H1 (cell line): ENCODE results near the gene ANKRD27. TPM values are rescaled to one million over a fixed set of nuclear protein-coding genes. Genes with fewer than 3 reads are reported as not detected.

Source experiments
- CTCF ChIA-PET: fragments of 300-600 bp; sonication (Branson Sonifier 250); formaldehyde crosslinking; loops from one replicate; lab custom pipeline; 2021; ENCODE audit not compliant: partially characterized antibody; lab: Charles Lee
- POLR2A ChIA-PET: fragments of 300-600 bp; sonication (Branson Sonifier 250); formaldehyde crosslinking; loops from one replicate; lab custom pipeline; 2021; ENCODE audit warnings: inconsistent platforms; ENCODE audit not compliant: partially characterized antibody; lab: Charles Lee
- DNase-seq, 2 experiments: peaks; one replicate each; pipeline versions ENCODE4 v3.0.0 to v3.0.0-alpha.2; 2010 to 2022; ENCODE audit warnings: low spot score in 2 of 2, low read depth in 1 of 2, mixed read lengths in 1 of 2
- FAIRE-seq: peaks from 2 replicates; lab custom pipeline; 2011; peaks lifted over from hg19 to GRCh38; lab: Jason Lieb, UNC
- H2AFZ ChIP-seq: 2 replicates; pipeline ENCODE4 v1.8.1; 2012; ENCODE audit warnings: low read length, inconsistent platforms
- H2AK5ac ChIP-seq: 2 replicates; pipeline ENCODE4 v1.6.1; 2013; ENCODE audit warnings: low read depth, low read length
- H2BK120ac ChIP-seq: replicated peaks from 2 replicates; pipeline ENCODE3; 2013; ENCODE audit warnings: low read depth, low read length, inconsistent platforms
- H2BK12ac ChIP-seq: 2 replicates; pipeline ENCODE4 v1.6.1; 2013; ENCODE audit warnings: low read depth, low read length
- H2BK15ac ChIP-seq: 2 replicates; pipeline ENCODE4 v1.6.1; 2013; ENCODE audit warnings: low read length
- H2BK20ac ChIP-seq: 2 replicates; pipeline ENCODE4 v1.6.1; 2013; ENCODE audit warnings: low read length
- H2BK5ac ChIP-seq: 2 replicates; pipeline ENCODE4 v1.6.1; 2013; ENCODE audit warnings: low read depth, low read length
- H3K14ac ChIP-seq: 2 replicates; pipeline ENCODE4 v1.6.1; 2013; ENCODE audit warnings: inconsistent platforms; ENCODE audit not compliant: insufficient read length
- H3K18ac ChIP-seq: 2 replicates; pipeline ENCODE4 v1.6.1; 2013; ENCODE audit warnings: low read length; ENCODE audit errors: extremely low read depth
- H3K23ac ChIP-seq: 2 replicates; pipeline ENCODE4 v1.6.1; 2013; ENCODE audit warnings: inconsistent platforms; ENCODE audit not compliant: insufficient read length
- H3K23me2 ChIP-seq: 2 replicates; pipeline ENCODE4 v1.6.1; 2013; ENCODE audit warnings: low read depth, low read length
- H3K27ac ChIP-seq: 2 replicates; pipeline ENCODE4 v1.6.1; 2011; ENCODE audit warnings: low read depth, low read length, inconsistent platforms
- H3K27me3 ChIP-seq, 4 experiments: replicated peaks in 1 of 4; 1 replicate in 1 of 4; 2 replicates in 3 of 4; pipeline versions ENCODE4 v1.6.1 to v1.8.1; 2011 to 2013; ENCODE audit warnings: low read length in 3 of 4, mild to moderate bottlenecking in 3 of 4, inconsistent platforms in 2 of 4, mixed read lengths in 2 of 4, moderate library complexity in 1 of 4; ENCODE audit not compliant: control insufficient read depth in 3 of 4, insufficient read depth in 3 of 4; ENCODE audit errors: extremely low read depth in 1 of 4
- H3K36me3 ChIP-seq, 4 experiments: 2 replicates each; pipeline versions ENCODE4 v1.6.1 to v1.8.1; 2011 to 2013; ENCODE audit warnings: mild to moderate bottlenecking in 4 of 4, low read length in 3 of 4, moderate library complexity in 2 of 4, control low read depth in 1 of 4, inconsistent platforms in 1 of 4; ENCODE audit not compliant: insufficient read depth in 4 of 4, control insufficient read depth in 2 of 4
- H3K4ac ChIP-seq: replicated peaks from 2 replicates; pipeline ENCODE3; 2013; ENCODE audit warnings: low read length, low read depth, mixed read lengths, inconsistent platforms; ENCODE audit not compliant: insufficient read length
- H3K4me1 ChIP-seq, 4 experiments: replicated peaks in 1 of 4; 1 replicate in 1 of 4; 2 replicates in 3 of 4; pipeline versions ENCODE4 v1.6.1 to v1.8.1; 2011 to 2013; ENCODE audit warnings: low read length in 3 of 4, inconsistent platforms in 2 of 4, mixed read lengths in 1 of 4; ENCODE audit not compliant: insufficient read depth in 4 of 4, control insufficient read depth in 3 of 4
- H3K4me2 ChIP-seq, 2 experiments: 2 replicates each; pipeline versions ENCODE4 v1.6.1 to v1.8.1; 2011 to 2013; ENCODE audit warnings: low read depth in 2 of 2, low read length in 2 of 2, control low read depth in 1 of 2, inconsistent platforms in 1 of 2, mild to moderate bottlenecking in 1 of 2; ENCODE audit not compliant: insufficient read depth in 1 of 2
- H3K4me3 ChIP-seq, 4 experiments: fragments of 200-600, 300-600 bp in 1 of 4; sonication (generic), shearing (Covaris generic), sonication (Bioruptor Twin) in 1 of 4; 2 replicates each; pipeline versions ENCODE4 v1.5.1 to v1.8.1; 2011 to 2016; ENCODE audit warnings: low read length in 4 of 4, low read depth in 3 of 4, control low read depth in 2 of 4, inconsistent platforms in 2 of 4, mild to moderate bottlenecking in 2 of 4, mixed read lengths in 1 of 4, moderate library complexity in 1 of 4; ENCODE audit not compliant: insufficient read depth in 2 of 4; ENCODE audit errors: extremely low read depth in 1 of 4
- H3K56ac ChIP-seq: replicated peaks from 2 replicates; pipeline ENCODE3; 2013; ENCODE audit warnings: low read depth, mild to moderate bottlenecking, mixed read lengths, low read length, inconsistent platforms; ENCODE audit not compliant: insufficient read length
- H3K79me1 ChIP-seq: 2 replicates; pipeline ENCODE4 v1.6.1; 2013; ENCODE audit warnings: low read depth, low read length, control low read depth
- H3K79me2 ChIP-seq, 2 experiments: 2 replicates each; pipeline versions ENCODE4 v1.6.1 to v1.8.1; 2012 to 2013; ENCODE audit warnings: low read length in 2 of 2, mild to moderate bottlenecking in 2 of 2, inconsistent platforms in 1 of 2; ENCODE audit not compliant: insufficient read depth in 2 of 2, control insufficient read depth in 1 of 2
- H3K9ac ChIP-seq, 4 experiments: replicated peaks in 1 of 4; 1 replicate in 1 of 4; 2 replicates in 3 of 4; pipeline versions ENCODE4 v1.6.1 to v1.8.1; 2011 to 2013; ENCODE audit warnings: low read depth in 3 of 4, low read length in 3 of 4, control low read depth in 2 of 4, mild to moderate bottlenecking in 2 of 4, moderate library complexity in 2 of 4, inconsistent platforms in 1 of 4; ENCODE audit errors: extremely low read depth in 1 of 4
- H3K9me3 ChIP-seq, 2 experiments: 2 replicates each; pipeline versions ENCODE4 v1.6.1 to v1.8.1; 2012 to 2013; ENCODE audit warnings: mild to moderate bottlenecking in 2 of 2, moderate library complexity in 2 of 2, control low read depth in 1 of 2, inconsistent platforms in 1 of 2, low read depth in 1 of 2, low read length in 1 of 2, mixed read lengths in 1 of 2; ENCODE audit not compliant: insufficient read depth in 2 of 2
- H4K20me1 ChIP-seq, 2 experiments: replicated peaks in 1 of 2; 2 replicates each; pipeline versions ENCODE3 to v1.8.1; 2011 to 2013; ENCODE audit warnings: inconsistent platforms in 2 of 2, low read length in 2 of 2, mild to moderate bottlenecking in 1 of 2; ENCODE audit not compliant: insufficient read depth in 2 of 2, control insufficient read depth in 1 of 2
- H4K5ac ChIP-seq: 2 replicates; pipeline ENCODE4 v1.6.1; 2013; ENCODE audit warnings: low read length, low read depth, mixed read lengths, inconsistent platforms; ENCODE audit not compliant: insufficient read length
- H4K8ac ChIP-seq: 2 replicates; pipeline ENCODE4 v1.8.0; 2013; ENCODE audit warnings: mild to moderate bottlenecking, moderate library complexity, low read length, inconsistent platforms; ENCODE audit not compliant: insufficient read depth; ENCODE audit errors: extremely low read depth
- H4K91ac ChIP-seq: replicated peaks from 2 replicates; pipeline ENCODE3; 2013; ENCODE audit warnings: low read length, mixed read lengths, inconsistent platforms; ENCODE audit not compliant: insufficient read length
- GABPA ChIP-seq: IDR thresholded peaks from 2 replicates; pipeline ENCODE4 v1.6.1; 2011; ENCODE audit warnings: mild to moderate bottlenecking, low read length, moderate library complexity, borderline replicate concordance; ENCODE audit not compliant: insufficient read depth
- HDAC2 ChIP-seq, 2 experiments: fragments of 300-600 bp in 1 of 2; sonication (generic) in 1 of 2; IDR thresholded peaks; 2 replicates each; pipeline ENCODE4 v1.6.1; 2011 to 2012; ENCODE audit warnings: low read depth in 2 of 2, low read length in 2 of 2, mild to moderate bottlenecking in 2 of 2, moderate library complexity in 2 of 2, borderline replicate concordance in 1 of 2, inconsistent platforms in 1 of 2
- KDM1A ChIP-seq: fragments of 200-600, 300-600 bp; sonication (generic); IDR thresholded peaks from 2 replicates; pipeline ENCODE4 v1.7.1; 2016; ENCODE audit warnings: mild to moderate bottlenecking, low read length, borderline replicate concordance
- MAFK ChIP-seq: IDR thresholded peaks from 2 replicates; pipeline ENCODE4 v1.6.1; 2012; ENCODE audit warnings: low read depth, mild to moderate bottlenecking, improper control_type of control experiment, low read length
- NANOG ChIP-seq: IDR thresholded peaks from 2 replicates; pipeline ENCODE4 v1.6.1; 2011; ENCODE audit warnings: low read length, low read depth, mild to moderate bottlenecking, inconsistent platforms; ENCODE audit not compliant: insufficient read depth, poor library complexity, severe bottlenecking
- POU5F1 ChIP-seq: IDR thresholded peaks from 2 replicates; pipeline ENCODE4 v1.6.1; 2011; ENCODE audit warnings: low read depth, mild to moderate bottlenecking, low read length, moderate library complexity
- RFX5 ChIP-seq: IDR thresholded peaks from 2 replicates; pipeline ENCODE4 v1.6.1; 2011; ENCODE audit warnings: low read depth, low read length, improper control_type of control experiment, borderline replicate concordance
- TBP ChIP-seq: IDR thresholded peaks from 2 replicates; pipeline ENCODE4 v1.6.1; 2011; ENCODE audit warnings: low read depth, low read length, improper control_type of control experiment
- ZNF274 ChIP-seq: IDR thresholded peaks from 2 replicates; pipeline ENCODE4 v1.7.0; 2012; ENCODE audit warnings: low read length, borderline replicate concordance; ENCODE audit errors: extremely low read depth
- WGBS, 2 experiments: shearing (Covaris generic) in 1 of 2; methylation state at CpG; one replicate each; pipeline versions ENCODE4 v1.1.6 to v1.1.7; 2013 to 2015; ENCODE audit warnings: low lambda C conversion rate in 2 of 2, mixed read lengths in 2 of 2, inconsistent platforms in 1 of 2, low coverage in 1 of 2, missing lambda C conversion rate in 1 of 2; ENCODE audit not compliant: insufficient replicate concordance in 2 of 2, insufficient coverage in 1 of 2, insufficient read length in 1 of 2; ENCODE audit errors: extremely low coverage in 1 of 2, missing lambda C conversion rate in 1 of 2; 5-methylcytosine and 5-hydroxymethylcytosine counted together
- polyA plus RNA-seq, 7 experiments: library from polyadenylated mRNA; depleted of rRNA in 3 of 7; stranded (reverse) in 5 of 7; unstranded in 2 of 7; fragments of >200 nt in 5 of 7; fragments of 200-250 nt in 2 of 7; gene quantifications; 1 replicate in 5 of 7; 2 replicates in 1 of 7; 4 replicates in 1 of 7; pipeline versions ENCODE4 v1.2.1 to v1.2.3, GENCODE V29; 2011 to 2013; ENCODE audit warnings: missing spikeins in 2 of 7, mixed read lengths in 2 of 7
- total RNA-seq: library from RNA; stranded (reverse); fragmentation: NEBNext Ultra II Directional; extraction: Animal tissue kit (Norgen Biotek cat#: 25700); gene quantifications from 2 replicates; pipeline ENCODE4 v1.2.1, GENCODE V29; 2021
- TF ChIP-seq, protein P1 (sequence below): IDR thresholded peaks from 2 replicates; pipeline ENCODE4 v1.6.1; 2012; ENCODE audit warnings: inconsistent platforms

ANKRD27 gene
- total and polyA plus RNA-seq, 2 of the 8 experiments (the other 6 are each of a cell fraction or from before 2014, with no cell fraction given) = 27.9 to 55.7 TPM

DNA sequence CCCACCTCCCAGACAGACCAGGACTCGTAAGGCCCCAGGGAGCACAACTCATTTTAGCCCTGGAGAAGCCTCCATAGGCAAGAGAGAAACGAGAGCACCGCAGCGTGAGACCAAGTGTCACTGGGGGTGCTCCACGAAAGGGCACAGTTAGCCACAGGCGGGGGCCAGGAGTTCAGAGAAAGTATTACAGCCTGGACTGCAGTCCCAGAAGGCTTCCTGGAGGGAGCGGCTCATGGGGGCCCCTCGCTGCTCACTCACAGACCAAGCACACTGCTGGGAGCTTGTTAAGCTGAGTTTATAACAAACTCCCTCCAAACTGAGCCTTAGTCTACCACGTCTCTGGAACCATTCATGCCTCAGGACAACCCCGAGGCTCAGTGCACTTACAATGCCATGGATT lies 16.5 kb downstream of the ANKRD27 start:
- H3K79me2 ChIP-seq = peaks cover 0 to 31% of the 10 kb centered on the region in 2 experiments; a peak in 2 of 4 replicates
- no peak overlapping the region for H3K56ac ChIP-seq
- H3K18ac ChIP-seq = no peak overlapping the region
- ChIA-PET POLR2A (no interaction called here), CTCF (no interaction called here)
- no peak overlapping the region for H2AK5ac ChIP-seq
- H4K5ac ChIP-seq = no peak overlapping the region
- H3K4ac ChIP-seq = no peak overlapping the region
- no peak overlapping the region for H2BK20ac ChIP-seq
- no peaks in the 10 kb centered on the region for H3K4me1 ChIP-seq
- H3K36me3 ChIP-seq = peaks cover 0 to 2% (median 1%) of the 10 kb centered on the region in 4 experiments; a peak in 1 of 8 replicates
- no peak overlapping the region for H3K14ac ChIP-seq
- H3K4me2 ChIP-seq = no peak overlapping the region
- H3K27ac ChIP-seq = no peak overlapping the region
- DNase-seq (no peak), FAIRE-seq (no peak)
- H4K91ac ChIP-seq = no peak overlapping the region
- WGBS, 2 experiments = 80% methylated on average over 10 of the region's 10 CpGs; no CpG with 5 or more reads in 1 of the 2 experiments
- no peak overlapping the region for H3K9ac ChIP-seq
- no peak overlapping the region for H2BK12ac ChIP-seq
- no peak overlapping the region for H2BK120ac ChIP-seq
- TF ChIP-seq POU5F1 (no peak), GABPA (no peak), TBP (no peak), MAFK (no peak), HDAC2 (IDR thresholded peaks at IDR 0.05; ENCODE audit: borderline replicate concordance in 1 of 2, low read depth in 2 of 2, low read length in 2 of 2) (no peak), NANOG (no peak), KDM1A (no peak), ZNF274 (no peak), RFX5 (no peak)
- TF ChIP-seq, protein P1, sequence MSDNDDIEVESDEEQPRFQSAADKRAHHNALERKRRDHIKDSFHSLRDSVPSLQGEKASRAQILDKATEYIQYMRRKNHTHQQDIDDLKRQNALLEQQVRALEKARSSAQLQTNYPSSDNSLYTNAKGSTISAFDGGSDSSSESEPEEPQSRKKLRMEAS = no peak
- H3K23me2 ChIP-seq = no peaks in the 10 kb centered on the region
- no peak overlapping the region for H2AFZ ChIP-seq
- no peak overlapping the region for H3K23ac ChIP-seq
- no peak overlapping the region for H2BK5ac ChIP-seq
- H3K9me3 ChIP-seq = no peaks in the 10 kb centered on the region
- no peaks in the 10 kb centered on the region for H3K79me1 ChIP-seq
- no peak overlapping the region for H3K4me3 ChIP-seq
- peaks cover 0 to 3% of the 10 kb centered on the region in 2 experiments for H4K20me1 ChIP-seq
- H2BK15ac ChIP-seq = no peak overlapping the region
- H4K8ac ChIP-seq = no peak overlapping the region
- H3K27me3 ChIP-seq = no peaks in the 10 kb centered on the region
